ENCODE measurements around the gene CLEC20A. TPM values are rescaled to one million over a fixed set of nuclear protein-coding genes. Genes with fewer than 3 reads are reported as not detected.

CLEC20A gene
- total and polyA plus RNA-seq, 8 donors, result 0.31 TPM; not detected in 7

DNA sequence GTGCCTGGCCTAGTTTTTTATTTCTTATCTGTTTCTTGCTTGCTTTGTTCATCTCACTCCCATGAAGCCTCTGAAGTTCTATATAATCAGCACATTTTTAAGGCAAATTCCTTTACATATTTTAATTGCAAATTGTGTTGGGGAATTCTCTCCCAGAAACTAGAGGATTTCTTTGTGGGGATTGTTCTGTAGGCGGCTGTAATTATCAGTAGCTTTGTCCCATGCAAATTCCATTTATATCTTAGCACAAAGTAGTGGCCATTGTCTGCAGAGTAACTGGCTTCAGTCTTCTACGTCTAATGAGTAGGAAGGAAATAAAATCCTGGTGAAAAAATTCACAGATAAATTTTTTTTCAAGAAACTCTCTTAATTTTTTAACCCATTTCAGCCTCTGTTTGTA lies 35.7 kb downstream of the CLEC20A start:
- TF ChIP-seq POLR2A (IDR thresholded peaks at IDR 0.05) (no peak), EP300 (IDR thresholded peaks at IDR 0.05) (no peak), POLR2AphosphoS5 (IDR thresholded peaks at IDR 0.05) (no peak), CTCF (IDR thresholded peaks at IDR 0.05) (no peak)
- intact Hi-C loops (cut with DNase I; ENCODE audit: low total_unique reads), result no loop called here
- Histone ChIP-seq H3K27me3 (no peaks in the 10 kb centered on the region), H3K36me3 (peaks cover 6 to 38% (median 34%) of the 10 kb centered on the region in 4 donors), H3K27ac (no peak overlapping the region), H3K4me1 (no peaks in the 10 kb centered on the region), H3K9me3 (no peaks in the 10 kb centered on the region), H3K4me3 (no peak overlapping the region)
- WGBS, 5 donors, result 78 to 87% (median 80%) methylated on average over 2 of the region's 2 CpGs
- no peak for DNase-seq

- Histone ChIP-seq H3K27me3 (no peaks in the 10 kb centered on the region), H3K9me3 (no peaks in the 10 kb centered on the region), H3K36me3 (peaks cover 6 to 28% (median 23%) of the 10 kb centered on the region in 4 donors), H3K4me3 (no peak overlapping the region), H3K4me1 (no peaks in the 10 kb centered on the region), H3K27ac (no peak overlapping the region)
- WGBS, 5 donors, result 90 to 100% (median 96%) methylated on average over 6 to 12 of the region's 12 CpGs
- no peak for DNase-seq
- TF ChIP-seq CTCF (IDR thresholded peaks at IDR 0.05), result no peak
- intact Hi-C loops (cut with DNase I; ENCODE audit: low total_unique reads), result no loop called here
These were observed 38.6 kb downstream of the CLEC20A start for GRCh38 chr1:178458203-178458602.

GRCh38 chr1:178457651-178458050 lies 39.1 kb downstream of the CLEC20A start:
- Histone ChIP-seq H3K27ac (no peak overlapping the region), H3K9me3 (no peaks in the 10 kb centered on the region), H3K27me3 (no peaks in the 10 kb centered on the region), H3K4me1 (no peaks in the 10 kb centered on the region), H3K4me3 (no peak overlapping the region), H3K36me3 (peaks cover 6 to 28% (median 26%) of the 10 kb centered on the region in 4 donors)
- 94 to 98% (median 96%) methylated on average over 4 to 5 of the region's 5 CpGs for WGBS, 5 donors
- intact Hi-C loops (cut with DNase I; ENCODE audit: low total_unique reads), result no loop called here
- no peak for DNase-seq
- TF ChIP-seq EP300 (IDR thresholded peaks at IDR 0.05) (no peak), POLR2AphosphoS5 (IDR thresholded peaks at IDR 0.05) (no peak)

GRCh38 chr1:178456472-178456871 lies 40.3 kb downstream of the CLEC20A start:
- H3K27me3 ChIP-seq, result no peaks in the 10 kb centered on the region
- H3K9me3 ChIP-seq, result no peaks in the 10 kb centered on the region
- WGBS, 5 donors, result 91 to 96% (median 95%) methylated on average over 13 of the region's 13 CpGs
- H3K4me3 ChIP-seq, result no peak overlapping the region
- intact Hi-C loops (cut with DNase I; ENCODE audit: low total_unique reads), result no loop called here
- H3K4me1 ChIP-seq, result no peaks in the 10 kb centered on the region
- TF ChIP-seq EP300 (IDR thresholded peaks at IDR 0.05) (no peak), POLR2A (IDR thresholded peaks at IDR 0.05) (no peak), POLR2AphosphoS5 (IDR thresholded peaks at IDR 0.05) (no peak), CTCF (IDR thresholded peaks at IDR 0.05) (no peak)
- H3K36me3 ChIP-seq, result peaks cover 6 to 36% (median 35%) of the 10 kb centered on the region in 4 donors
- no peak overlapping the region for H3K27ac ChIP-seq
- DNase-seq, result no peak

DNA sequence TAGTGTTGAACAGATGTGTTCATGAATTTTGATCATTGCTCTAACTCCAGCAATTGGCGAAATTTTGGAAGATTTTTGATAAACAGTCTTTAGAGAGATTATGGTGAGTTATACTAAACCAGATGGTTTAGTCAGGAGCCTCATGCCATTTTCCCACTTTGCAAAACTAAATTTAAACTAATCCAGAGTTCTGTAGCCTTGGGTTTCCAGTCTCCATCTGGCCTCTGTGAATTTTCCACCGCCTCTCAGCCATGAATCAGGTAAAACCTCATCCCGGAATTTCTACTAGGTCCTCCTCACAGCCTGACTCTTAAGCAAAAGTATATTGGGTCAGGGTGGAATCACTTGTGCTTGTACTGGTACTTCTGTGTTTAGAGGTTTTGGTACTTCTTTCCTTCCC lies 44.8 kb downstream of the CLEC20A start:
- intact Hi-C loops (cut with DNase I; ENCODE audit: low total_unique reads), result no loop called here
- H3K4me3 ChIP-seq, result no peak overlapping the region
- TF ChIP-seq POLR2AphosphoS5 (IDR thresholded peaks at IDR 0.05) (no peak), CTCF (IDR thresholded peaks at IDR 0.05) (no peak), EP300 (IDR thresholded peaks at IDR 0.05) (no peak), POLR2A (IDR thresholded peaks at IDR 0.05) (no peak)
- 81 to 95% (median 82%) methylated on average over 3 of the region's 3 CpGs for WGBS, 5 donors
- no peaks in the 10 kb centered on the region for H3K27me3 ChIP-seq
- no peak for DNase-seq
- H3K27ac ChIP-seq, result no peak overlapping the region
- no peaks in the 10 kb centered on the region for H3K4me1 ChIP-seq
- H3K9me3 ChIP-seq, result no peaks in the 10 kb centered on the region
- peaks cover 0 to 21% (median 17%) of the 10 kb centered on the region in 4 donors for H3K36me3 ChIP-seq

Measured in stomach (tissue), 9 donors.